GM12873 (cell line): ENCODE results near the gene ISCA2.

ENCODE experiments used
- CTCF ChIP-seq: IDR thresholded peaks from 2 replicates; pipeline ENCODE4 v1.5.1; 2012; ENCODE audit warnings: low read depth, mild to moderate bottlenecking, moderate library complexity, low read length, control low read depth; ENCODE audit not compliant: insufficient read depth; ENCODE audit errors: missing control alignments

ISCA2 gene

GRCh38 chr14:74483321-74483720, 10.2 kb upstream of the ISCA2 start:
- TF ChIP-seq CTCF: no peak

GRCh38 chr14:74486164-74486563, 7.4 kb upstream of the ISCA2 start:
- TF ChIP-seq CTCF: no peak

- no peak for TF ChIP-seq CTCF
Measured at GRCh38 chr14:74488786-74489397, 4.7 kb upstream of the ISCA2 start.

- TF ChIP-seq CTCF: no peak
Measured at GRCh38 chr14:74490486-74490885, 3.1 kb upstream of the ISCA2 start.

GRCh38 chr14:74491956-74492775, 1.4 kb upstream of the ISCA2 start:
- peak; percentile 55 for TF ChIP-seq CTCF

GRCh38 chr14:74492776-74493342, 706 bp upstream of the ISCA2 start, which contains the start of gene NPC2:
Gene NPC2 (minus strand): TSS chr14:74493305. CDS start chr14:74493274, 31 bp downstream.
- TF ChIP-seq CTCF: no peak

GRCh38 chr14:74495356-74495755, 1.8 kb downstream of the ISCA2 start:
- no peak for TF ChIP-seq CTCF
